Omental fat pad (tissue), 4 donors: Measurements from ENCODE around the gene POU2F1. TPM values are rescaled to one million over a fixed set of nuclear protein-coding genes. Genes with fewer than 3 reads are reported as not detected.

Source experiments
- ATAC-seq: fragments of 150-250 bp; one replicate; pipeline ENCODE4 v1.9.1; 2016; ENCODE audit warnings: mild to moderate bottlenecking, moderate library complexity; ENCODE audit not compliant: low FRiP score
- DNase-seq: peaks from one replicate; pipeline ENCODE4 v3.0.0-alpha.2; 2019; ENCODE audit warnings: low spot score
- CTCF ChIP-seq, 3 donors: fragments of 450-650 bp; IDR thresholded peaks; one replicate each; pipeline ENCODE4 v1.5.1; 2016 to 2017; ENCODE audit warnings: antibody characterized with exemption in 3 of 3, mild to moderate bottlenecking in 3 of 3, moderate library complexity in 2 of 3
- total RNA-seq, 4 donors: library from RNA; depleted of rRNA; stranded (reverse); fragments of >200 nt; gene quantifications; one replicate each; pipeline ENCODE4 v1.1.0, GENCODE V29; 2016

Gene POU2F1
- total RNA-seq, 4 donors from 2014 or later, result 10.3 to 18.9 (median 13.5) TPM

DNA sequence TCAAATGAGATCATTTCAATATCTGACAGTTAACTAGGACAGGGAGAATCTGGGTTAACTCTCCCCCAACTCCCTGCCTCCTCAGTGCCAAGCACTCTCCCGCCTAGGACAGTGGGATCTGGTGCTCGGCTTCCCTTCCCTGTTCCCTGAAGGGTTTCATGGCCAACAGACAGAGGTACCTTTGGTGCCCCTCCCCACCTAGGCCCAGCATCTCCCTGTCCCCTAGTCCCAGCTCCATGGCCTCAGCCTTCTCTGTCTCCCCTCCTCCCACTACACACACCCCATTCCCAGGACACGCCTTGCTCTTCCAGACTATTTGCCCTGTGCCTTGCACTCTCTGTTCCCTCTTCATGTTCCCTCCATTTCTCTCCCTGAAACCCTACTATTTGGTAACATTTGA, 220.5 kb downstream of the POU2F1 start:
- ATAC-seq (no peak), DNase-seq (no peak)
- TF ChIP-seq CTCF (IDR thresholded peaks at IDR 0.05), result no peak

GRCh38 chr1:167442142-167442848, 221.6 kb downstream of the POU2F1 start:
- peak in 1 of 3 donors; percentile 65 for TF ChIP-seq CTCF (IDR thresholded peaks at IDR 0.05)
- peak; percentile 55 for ATAC-seq
- peak; percentile 86 for DNase-seq

GRCh38 chr1:167442854-167443565, 222.3 kb downstream of the POU2F1 start:
- DNase-seq (no peak), ATAC-seq (no peak)
- no peak for TF ChIP-seq CTCF (IDR thresholded peaks at IDR 0.05)

DNA sequence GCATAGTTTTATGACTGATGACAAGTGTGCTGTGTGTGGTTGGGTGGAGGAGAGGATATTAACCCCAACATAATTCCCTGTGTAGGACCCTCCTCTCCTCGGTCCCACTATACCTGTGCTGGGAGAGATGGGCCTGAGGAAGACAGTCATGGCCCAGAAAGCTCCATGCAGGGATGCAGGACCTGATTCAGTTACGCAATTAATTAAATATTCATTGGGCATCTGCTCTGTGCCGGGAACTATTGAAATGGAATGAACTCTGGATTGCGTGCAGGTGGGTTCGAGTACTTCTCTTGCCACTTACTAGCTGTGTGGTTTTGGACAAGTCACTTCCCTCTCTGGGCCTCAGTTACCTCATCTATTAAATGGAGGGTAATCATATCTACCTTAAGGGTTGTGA, 223.1 kb downstream of the POU2F1 start:
- no peak for TF ChIP-seq CTCF (IDR thresholded peaks at IDR 0.05)
- DNase-seq (no peak), ATAC-seq (no peak)

DNA sequence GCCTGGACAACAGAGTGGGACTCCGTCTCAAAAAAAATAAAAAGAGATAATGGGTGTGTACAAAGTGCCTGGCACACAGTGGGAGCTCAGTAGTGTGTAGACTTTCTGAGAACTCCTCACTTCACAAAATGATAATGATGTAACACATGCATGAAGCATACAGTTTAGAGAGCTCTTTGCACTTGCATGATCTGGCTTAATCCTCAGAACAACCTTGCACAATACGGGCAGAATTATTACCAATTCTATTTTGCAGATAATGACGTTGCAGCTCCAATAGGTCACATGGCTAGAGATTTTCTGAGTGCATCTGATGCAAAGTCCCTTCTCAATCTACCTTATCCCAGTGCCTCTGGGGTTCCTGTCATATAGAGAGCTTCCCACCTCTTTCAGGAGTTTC, 226.3 kb downstream of the POU2F1 start:
- TF ChIP-seq CTCF (IDR thresholded peaks at IDR 0.05), result no peak
- ATAC-seq (no peak), DNase-seq (no peak)

- DNase-seq (no peak), ATAC-seq (no peak)
- TF ChIP-seq CTCF (IDR thresholded peaks at IDR 0.05), result no peak
Observed at GRCh38 chr1:167447521-167448136, 226.9 kb downstream of the POU2F1 start.
